ENCODE results near the gene DHX16.
"Not testable (repeated sequence)": the region's sequence is repeated elsewhere in the genome, so short reads cannot be mapped to it uniquely, and the experiment has no call there.

The DHX16 gene

DNA sequence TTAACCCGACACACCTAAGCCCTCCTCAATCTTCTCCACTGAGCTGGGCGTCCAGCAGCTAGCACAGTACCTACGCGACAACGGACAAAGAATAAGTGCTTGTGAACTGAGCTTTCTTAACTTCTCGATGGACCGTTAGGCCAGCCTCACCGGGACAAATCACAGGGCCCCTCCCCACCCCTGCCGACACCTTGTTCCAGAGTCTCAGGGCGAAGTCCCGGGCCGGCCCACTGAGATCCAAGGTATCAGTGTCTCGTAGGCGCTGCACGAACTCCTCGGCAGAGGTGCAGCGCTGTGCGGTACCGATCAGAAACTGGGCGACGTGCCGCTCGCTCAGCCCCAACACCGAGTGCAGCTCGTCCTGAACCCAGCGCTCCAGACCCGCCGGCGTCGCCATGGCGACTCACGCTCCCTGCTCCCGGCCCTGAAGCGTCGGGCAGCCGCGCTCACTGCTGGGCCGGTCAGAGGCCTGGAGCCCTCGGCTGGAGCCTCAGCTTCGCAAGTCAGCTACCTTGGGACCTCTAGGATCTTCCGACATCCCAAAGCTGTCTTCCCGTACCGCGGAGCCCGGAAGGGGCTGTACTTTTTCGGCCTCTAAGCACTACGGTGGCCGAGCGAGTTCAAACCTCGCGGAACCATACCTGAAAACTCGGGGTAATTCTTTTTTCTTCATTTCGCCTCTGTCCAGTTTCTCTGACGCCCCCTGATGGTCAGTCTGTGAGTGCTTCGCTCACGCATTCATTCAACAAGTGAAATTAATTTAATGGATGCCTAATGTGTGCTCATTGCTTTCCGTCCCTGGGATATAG lies at the start of gene DHX16:
DHX16 (minus strand) TSS at position 562 of the 809 bp plus-strand sequence; CDS start at position 397, 165 bp downstream.
- peak; percentile 88 for DNase-seq

GRCh38 chr6:30722025-30722279 lies 49.1 kb upstream of the DHX16 start:
- DNase-seq: not testable (repeated sequence)

GRCh38 chr6:30721198-30722024 lies 48.6 kb upstream of the DHX16 start:
- DNase-seq: peak; percentile 98

- peak; percentile 70 for DNase-seq
These were observed 48.0 kb upstream of the DHX16 start for GRCh38 chr6:30720738-30721197.

DNA sequence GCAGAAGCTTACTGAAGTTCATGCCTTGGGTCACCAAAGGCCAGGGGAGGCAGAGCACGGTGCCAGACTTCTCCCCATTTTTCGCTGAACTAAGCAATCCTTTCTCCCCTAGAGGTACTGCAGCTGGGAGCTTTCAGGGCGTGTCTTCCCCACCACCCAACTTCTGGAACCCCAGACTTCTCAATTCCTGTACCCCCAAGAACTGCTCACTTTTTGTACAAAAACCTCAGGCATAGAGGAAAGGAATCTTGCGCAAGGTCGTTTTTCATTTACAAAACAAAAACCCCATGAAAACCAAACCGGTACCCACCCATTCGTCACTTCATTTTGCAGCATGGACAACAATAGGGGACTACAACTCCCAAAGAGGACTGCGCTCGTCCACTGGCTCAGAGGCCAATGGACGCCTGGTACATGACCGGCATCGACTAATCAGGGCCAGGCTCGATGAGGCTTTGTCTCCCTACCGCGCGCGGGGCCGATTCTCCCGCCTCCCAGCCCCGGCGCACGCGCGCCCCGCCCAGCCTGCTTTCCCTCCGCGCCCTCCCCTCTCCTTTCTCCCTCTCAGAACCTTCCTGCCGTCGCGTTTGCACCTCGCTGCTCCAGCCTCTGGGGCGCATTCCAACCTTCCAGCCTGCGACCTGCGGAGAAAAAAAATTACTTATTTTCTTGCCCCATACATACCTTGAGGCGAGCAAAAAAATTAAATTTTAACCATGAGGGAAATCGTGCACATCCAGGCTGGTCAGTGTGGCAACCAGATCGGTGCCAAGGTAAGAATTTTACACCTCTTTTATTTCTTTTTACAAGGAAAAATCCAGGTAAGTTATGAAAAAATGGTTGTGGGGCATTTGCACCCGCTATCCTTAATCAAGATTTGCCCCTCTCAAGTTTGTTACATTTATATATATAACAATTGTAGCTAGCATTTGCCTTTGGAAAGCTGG lies 47.3 kb upstream of the DHX16 start, which contains the start of gene TUBB:
TUBB (plus strand) TSS at position 562 of the 947 bp plus-strand sequence; CDS start at position 717, 155 bp downstream.
- peak; percentile 93 for DNase-seq

GRCh38 chr6:30719356-30719755 lies 46.5 kb upstream of the DHX16 start:
- no peak for DNase-seq

- DNase-seq: not testable (repeated sequence)
These were observed 45.3 kb upstream of the DHX16 start for GRCh38 chr6:30717845-30718720.

DNA sequence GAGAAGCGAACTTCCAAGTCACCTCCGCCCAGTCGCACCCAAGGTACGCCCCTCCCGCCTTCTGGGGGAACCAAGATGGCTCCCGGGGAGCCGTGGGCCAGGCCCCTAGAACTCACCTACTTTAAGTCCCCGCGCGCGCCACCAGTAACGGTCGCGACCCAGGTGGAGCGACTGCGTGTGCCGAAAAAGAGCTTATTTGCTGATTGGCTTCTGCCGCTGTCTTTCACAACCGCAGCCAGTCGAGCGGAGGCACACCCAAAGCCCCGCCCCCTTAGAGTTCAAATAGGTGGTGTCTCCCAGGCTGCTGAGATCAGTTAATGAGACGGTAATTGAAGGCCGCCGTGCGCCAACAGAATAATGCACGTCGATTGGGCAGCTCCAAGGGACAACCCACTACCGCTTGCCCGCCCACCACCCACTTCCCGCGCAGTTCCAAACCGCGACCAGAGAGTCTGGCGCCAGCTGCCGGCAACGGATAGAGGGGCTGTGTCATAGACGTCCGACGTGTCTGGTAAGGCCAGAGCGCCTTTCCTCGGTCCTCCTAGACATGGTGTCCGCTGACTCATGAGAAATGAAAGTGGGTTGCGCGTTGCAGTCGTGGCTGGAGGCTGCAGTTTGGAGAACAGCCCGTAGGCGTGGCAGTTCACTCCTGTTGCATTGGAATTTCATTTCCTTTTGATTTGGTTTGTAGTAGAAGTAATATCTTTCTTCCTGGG lies 44.5 kb upstream of the DHX16 start, which contains the start of gene MDC1:
MDC1 (minus strand) TSS at position 153 of the 716 bp plus-strand sequence. CDS start 2,106 bp downstream, outside the sequence.
- peak; percentile 96 for DNase-seq

DNA sequence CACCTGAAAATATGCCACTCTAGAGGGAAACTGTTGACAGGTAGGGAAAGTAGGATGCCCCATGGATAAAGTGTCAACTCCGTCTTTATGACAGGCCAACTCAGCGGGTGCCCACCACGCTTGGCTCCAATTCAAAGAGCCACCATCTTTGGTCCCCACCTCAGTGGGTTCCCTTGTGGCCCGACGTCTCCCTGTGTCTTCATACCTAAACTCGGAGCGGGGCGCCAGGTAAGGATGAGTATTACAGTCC lies 44.0 kb upstream of the DHX16 start:
- DNase-seq: no peak

DNA sequence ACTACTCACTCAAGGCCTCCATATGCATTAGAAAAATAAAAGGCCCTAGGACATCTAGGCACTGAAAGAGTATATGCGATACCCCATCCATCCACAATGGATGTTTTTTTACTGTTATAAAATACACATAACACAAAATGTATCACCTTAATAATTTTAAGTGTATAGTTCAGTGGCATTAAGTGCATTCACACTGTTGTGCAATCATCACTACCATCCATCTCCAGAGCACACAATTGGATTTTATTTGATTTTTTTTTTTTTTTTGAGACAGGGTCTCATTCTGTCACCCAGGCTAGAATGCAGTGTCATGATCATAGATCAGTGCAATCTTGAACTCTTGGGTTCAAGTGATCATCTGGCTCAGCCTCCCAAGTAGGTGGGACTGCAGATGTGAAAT lies 41.5 kb upstream of the DHX16 start:
- DNase-seq: no peak

DNA sequence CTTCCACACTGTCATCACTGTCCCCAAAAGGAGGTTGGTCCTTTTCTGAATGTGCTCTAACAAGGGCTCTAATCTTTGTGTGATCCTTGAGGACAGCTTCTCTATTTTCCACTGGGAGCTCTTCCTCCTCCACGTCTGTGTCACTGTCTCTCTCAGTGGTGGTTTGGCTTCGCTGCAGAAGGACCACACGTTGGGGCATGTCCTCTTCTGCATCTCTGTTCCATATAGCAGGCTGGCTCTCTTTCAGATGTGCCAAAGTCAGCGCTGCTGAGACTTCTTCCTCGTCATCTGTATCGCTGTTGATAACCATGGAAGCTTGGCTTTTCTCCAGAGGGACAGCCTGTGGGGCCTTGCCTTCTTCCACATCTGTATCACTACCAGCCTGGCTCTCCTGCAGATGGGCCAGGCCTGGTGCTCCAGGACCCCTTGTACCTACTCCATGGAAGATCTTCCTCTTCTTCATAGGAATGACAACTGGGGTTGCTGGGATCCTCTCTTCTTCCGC lies 39.7 kb upstream of the DHX16 start:
- no peak for DNase-seq

DNA sequence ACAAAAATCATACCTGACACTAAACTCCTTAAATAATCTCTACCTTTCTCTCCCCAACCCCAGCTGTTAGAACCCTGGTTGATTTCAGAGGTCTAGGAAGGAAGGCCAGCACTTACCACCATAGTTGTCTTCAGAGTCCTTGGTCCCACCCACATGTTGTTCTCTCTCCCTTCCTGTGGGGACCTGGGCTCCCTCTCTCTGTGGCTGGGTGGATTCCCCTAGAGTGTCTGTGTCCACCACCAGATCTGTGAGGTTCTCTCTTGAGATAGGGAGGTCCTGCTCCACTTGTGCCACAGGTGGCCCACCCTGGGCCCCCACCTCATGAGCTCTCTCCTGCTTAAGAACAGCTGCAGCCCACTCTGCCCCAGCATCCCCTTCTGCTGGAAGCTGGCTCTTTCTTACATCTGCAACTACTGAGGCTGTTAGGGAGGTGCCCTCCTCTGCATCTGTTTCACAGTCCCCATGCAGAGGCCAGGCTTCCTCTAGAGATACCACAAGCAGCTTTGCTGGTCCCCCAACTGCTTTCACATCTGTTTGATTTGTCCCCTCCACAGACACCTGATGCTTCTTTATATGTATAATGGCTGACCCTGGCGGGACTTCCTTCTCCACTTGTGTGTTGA lies 39.1 kb upstream of the DHX16 start:
- DNase-seq: no peak

DNA sequence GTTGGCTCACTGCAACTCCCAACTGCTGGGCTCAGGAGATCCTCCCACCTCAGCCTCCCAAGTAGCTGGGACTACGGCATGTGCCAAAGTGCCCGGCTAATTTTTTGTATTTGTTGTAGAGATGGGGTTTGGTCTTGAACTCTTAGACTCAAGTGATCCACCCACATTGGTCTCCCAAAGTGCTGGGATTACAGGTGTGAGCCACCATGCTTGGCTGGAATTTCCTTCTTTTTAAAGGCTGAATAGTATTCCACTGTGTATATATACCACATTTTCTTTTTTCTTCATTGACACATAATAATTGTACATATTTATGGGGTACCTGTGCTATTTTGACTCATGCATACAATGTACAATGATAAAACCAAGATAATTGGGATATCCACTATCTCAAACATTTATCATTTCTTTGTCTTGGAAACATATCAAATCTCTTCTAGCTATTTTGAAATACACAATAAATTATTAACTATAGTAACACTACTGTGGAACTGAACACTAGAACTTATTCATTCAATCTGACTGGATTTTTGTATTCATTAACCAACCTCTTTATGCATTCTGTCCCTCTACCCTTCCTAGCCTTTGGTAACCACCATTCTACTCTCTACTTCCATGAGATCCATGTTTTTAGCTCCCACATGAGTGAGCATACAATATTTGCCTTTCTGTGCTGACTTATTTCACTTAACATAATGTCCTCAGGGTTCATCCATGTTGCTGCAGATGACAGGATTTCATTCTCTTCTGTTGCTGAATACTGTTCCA lies 36.5 kb upstream of the DHX16 start:
- no peak for DNase-seq

- no peak for DNase-seq
These were observed 34.6 kb upstream of the DHX16 start for GRCh38 chr6:30707281-30707850.

- no peak for DNase-seq
These were observed 32.8 kb upstream of the DHX16 start for GRCh38 chr6:30705620-30706019.

DNA sequence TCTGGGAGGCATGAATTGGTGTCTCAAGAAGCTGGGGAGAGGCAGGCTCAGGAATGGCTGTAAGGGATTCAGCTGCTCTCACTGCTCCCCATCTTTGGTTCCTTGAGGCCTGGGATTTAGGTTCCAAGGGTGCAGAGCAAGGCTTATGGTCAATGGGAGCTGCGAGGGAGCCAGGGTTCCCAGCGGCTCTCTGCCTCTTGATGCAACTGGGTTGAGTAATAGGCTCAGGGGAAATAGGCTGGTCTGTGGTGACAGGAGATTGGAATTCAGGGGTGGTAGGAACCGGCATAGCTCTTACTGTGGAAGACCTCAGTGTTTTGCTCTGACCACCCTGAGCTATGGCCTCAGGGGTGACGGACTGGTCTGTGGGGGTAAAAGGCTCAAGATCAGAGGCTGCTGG lies 31.0 kb upstream of the DHX16 start:
- DNase-seq: no peak

- DNase-seq: no peak
These were observed 30.2 kb upstream of the DHX16 start for GRCh38 chr6:30703011-30703410.

DNA sequence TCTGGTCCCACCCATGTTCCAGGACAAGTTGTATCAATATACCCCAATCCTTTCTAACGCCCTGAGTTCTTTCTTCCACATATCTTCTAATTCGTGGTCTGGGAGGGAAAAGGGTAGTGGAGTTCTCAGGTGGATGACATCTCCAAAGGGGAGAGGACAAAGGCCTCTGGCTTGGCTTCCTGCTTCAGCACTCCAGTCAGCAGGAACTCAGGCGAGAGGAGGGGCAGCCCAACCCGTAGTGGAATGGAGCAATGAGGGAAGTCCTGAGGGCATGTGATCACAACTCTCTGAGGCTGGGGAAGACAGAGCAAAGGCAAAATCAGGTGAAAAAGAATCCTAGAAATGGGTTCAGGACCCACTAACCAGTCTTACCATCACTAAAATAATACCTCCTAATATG lies 27.5 kb upstream of the DHX16 start:
- DNase-seq: no peak

GRCh38 chr6:30696432-30696831 lies 23.6 kb upstream of the DHX16 start:
- no peak for DNase-seq
